HEK293 (cell line): ENCODE measurements around the gene ZNF556.

Experiments used
- CTCF ChIA-PET: fragments of 350-600 bp; formaldehyde crosslinking; extraction: SDS; loops from one replicate; lab custom pipeline; 2021; ENCODE audit warnings: antibody characterized with exemption; lab: Yijun Ruan, JAX
- POLR2A ChIA-PET: fragments of 300-600 bp; formaldehyde crosslinking; extraction: SDS; loops from one replicate; lab custom pipeline; 2020; ENCODE audit warnings: antibody characterized with exemption, inconsistent platforms; lab: Yijun Ruan, JAX
- H3K27ac ChIP-seq: fragments of 200-500 bp; sonication (Bioruptor generic); 2 replicates; pipeline ENCODE4 v1.5.1; 2014; ENCODE audit warnings: low read depth, low read length, control low read depth, inconsistent platforms; ENCODE audit errors: extremely low read depth
- H3K36me3 ChIP-seq, 2 experiments: fragments of 200-500 bp in 1 of 2; sonication (Bioruptor generic) in 1 of 2; 1 replicate in 1 of 2; 2 replicates in 1 of 2; pipeline ENCODE4 v1.5.1; 2014 to 2017; ENCODE audit warnings: inconsistent platforms in 2 of 2, low read length in 2 of 2; ENCODE audit not compliant: control insufficient read depth in 2 of 2, insufficient read depth in 1 of 2
- H3K4me1 ChIP-seq: fragments of 200-500 bp; sonication (Bioruptor generic); 2 replicates; pipeline ENCODE4 v1.5.1; 2014; ENCODE audit warnings: mild to moderate bottlenecking, low read length, inconsistent platforms; ENCODE audit not compliant: control insufficient read depth, insufficient read depth
- H3K4me3 ChIP-seq: 2 replicates; pipeline ENCODE4 v1.5.1; 2011; ENCODE audit warnings: low read depth, mild to moderate bottlenecking, control low read depth, low read length, moderate library complexity
- H3K9me3 ChIP-seq: fragments of 200-500 bp; sonication (Bioruptor generic); 2 replicates; pipeline ENCODE4 v1.5.1; 2014; ENCODE audit warnings: low read depth, low read length, inconsistent platforms; ENCODE audit not compliant: control insufficient read depth, insufficient read depth
- FEZF1 ChIP-seq: fragments of 450-650 bp; formaldehyde crosslinking; IDR thresholded peaks from 2 replicates; pipeline ENCODE4 v1.5.1; 2016; ENCODE audit warnings: missing biosample characterization, missing genetic modification characterization
- GFI1B ChIP-seq: fragments of 450-650 bp; formaldehyde crosslinking; IDR thresholded peaks from 2 replicates; pipeline ENCODE4 v1.5.1; 2016; ENCODE audit warnings: missing biosample characterization, missing genetic modification characterization
- GLIS2 ChIP-seq: fragments of 450-650 bp; formaldehyde crosslinking; IDR thresholded peaks from 2 replicates; pipeline ENCODE4 v1.5.1; 2016; ENCODE audit warnings: missing biosample characterization, missing genetic modification characterization
- HOXA7 ChIP-seq: sonication (generic); formaldehyde crosslinking; IDR thresholded peaks from 2 replicates; pipeline ENCODE4 v1.8.1; 2022; ENCODE audit warnings: missing genetic modification reagents, borderline replicate concordance
- SETDB1 ChIP-seq: IDR thresholded peaks from one replicate; pipeline ENCODE4 v1.6.1; 2017; ENCODE audit warnings: mild to moderate bottlenecking, low read length, moderate library complexity, mixed read lengths; ENCODE audit not compliant: insufficient read length
- YY1 ChIP-seq: fragments of 450-650 bp; formaldehyde crosslinking; IDR thresholded peaks from 2 replicates; pipeline ENCODE4 v1.5.1; 2018; ENCODE audit warnings: missing biosample characterization, missing genetic modification characterization
- ZBTB26 ChIP-seq: fragments of 450-650 bp; formaldehyde crosslinking; optimal IDR thresholded peaks from 2 replicates; pipeline ENCODE3; 2016; ENCODE audit warnings: missing biosample characterization, mild to moderate bottlenecking, missing genetic modification characterization
- ZBTB7A ChIP-seq: fragments of 450-650 bp; formaldehyde crosslinking; IDR thresholded peaks from 2 replicates; pipeline ENCODE4 v1.5.1; 2016; ENCODE audit warnings: low read depth, missing biosample characterization, missing genetic modification characterization
- ZIC2 ChIP-seq: fragments of 450-650 bp; formaldehyde crosslinking; IDR thresholded peaks from 2 replicates; pipeline ENCODE4 v1.5.1; 2016; ENCODE audit warnings: missing biosample characterization, missing genetic modification characterization
- ZNF10 ChIP-seq: fragments of 450-650 bp; formaldehyde crosslinking; IDR thresholded peaks from 2 replicates; pipeline ENCODE4 v1.5.1; 2017; ENCODE audit warnings: missing biosample characterization, missing genetic modification characterization
- ZNF184 ChIP-seq: fragments of 450-650 bp; IDR thresholded peaks from 2 replicates; pipeline ENCODE4 v1.5.1; 2018; ENCODE audit warnings: missing biosample characterization, mild to moderate bottlenecking, missing genetic modification characterization
- ZNF202 ChIP-seq: fragments of 450-650 bp; formaldehyde crosslinking; IDR thresholded peaks from 2 replicates; pipeline ENCODE4 v1.5.1; 2016; ENCODE audit warnings: missing biosample characterization, missing genetic modification characterization, borderline replicate concordance
- ZNF23 ChIP-seq: fragments of 450-650 bp; formaldehyde crosslinking; IDR thresholded peaks from 2 replicates; pipeline ENCODE4 v1.5.1; 2016; ENCODE audit warnings: missing biosample characterization, missing genetic modification characterization, borderline replicate concordance
- ZNF266 ChIP-seq: fragments of 450-650 bp; formaldehyde crosslinking; IDR thresholded peaks from 2 replicates; pipeline ENCODE4 v1.5.1; 2016; ENCODE audit warnings: missing biosample characterization, missing genetic modification characterization, low read depth
- ZNF274 ChIP-seq, 2 experiments: fragments of 200-500 bp in 1 of 2; fragments of 450-650 bp in 1 of 2; sonication (Bioruptor generic) in 1 of 2; formaldehyde crosslinking in 1 of 2; IDR thresholded peaks; 2 replicates each; pipeline versions ENCODE4 v1.5.1 to v1.6.1; 2014 to 2016; ENCODE audit warnings: borderline replicate concordance in 1 of 2, inconsistent platforms in 1 of 2, low read length in 1 of 2, missing biosample characterization in 1 of 2, missing genetic modification characterization in 1 of 2
- ZNF311 ChIP-seq: fragments of 450-650 bp; formaldehyde crosslinking; IDR thresholded peaks from 2 replicates; pipeline ENCODE4 v1.5.1; 2017; ENCODE audit warnings: missing biosample characterization, missing genetic modification characterization, borderline replicate concordance
- ZNF521 ChIP-seq: fragments of 450-650 bp; formaldehyde crosslinking; IDR thresholded peaks from 2 replicates; pipeline ENCODE4 v1.5.1; 2017; ENCODE audit warnings: missing biosample characterization, mild to moderate bottlenecking, missing genetic modification characterization
- ZNF529 ChIP-seq: fragments of 450-650 bp; formaldehyde crosslinking; IDR thresholded peaks from 2 replicates; pipeline ENCODE4 v1.5.1; 2017; ENCODE audit warnings: missing genetic modification characterization, missing biosample characterization; ENCODE audit not compliant: insufficient replicate concordance
- ZNF580 ChIP-seq: fragments of 450-650 bp; formaldehyde crosslinking; IDR thresholded peaks from 2 replicates; pipeline ENCODE4 v1.5.1; 2016; ENCODE audit warnings: missing biosample characterization, missing genetic modification characterization
- ZNF664 ChIP-seq: fragments of 450-650 bp; formaldehyde crosslinking; IDR thresholded peaks from 2 replicates; pipeline ENCODE4 v1.5.1; 2016; ENCODE audit warnings: missing biosample characterization, missing genetic modification characterization
- ZNF76 ChIP-seq: fragments of 450-650 bp; formaldehyde crosslinking; IDR thresholded peaks from 2 replicates; pipeline ENCODE4; 2016; ENCODE audit warnings: low read depth, missing biosample characterization, missing genetic modification characterization, borderline replicate concordance
- ZNF792 ChIP-seq: fragments of 450-650 bp; formaldehyde crosslinking; IDR thresholded peaks from 2 replicates; pipeline ENCODE4 v1.5.1; 2016; ENCODE audit warnings: missing biosample characterization, missing genetic modification characterization
- ZNF843 ChIP-seq: fragments of 450-650 bp; formaldehyde crosslinking; IDR thresholded peaks from 2 replicates; pipeline ENCODE4 v1.5.1; 2016; ENCODE audit warnings: missing biosample characterization, missing genetic modification characterization
- ZSCAN4 ChIP-seq: fragments of 450-650 bp; formaldehyde crosslinking; IDR thresholded peaks from 2 replicates; pipeline ENCODE4 v1.5.1; 2017; ENCODE audit warnings: missing biosample characterization, missing genetic modification characterization

ZNF556 gene

DNA sequence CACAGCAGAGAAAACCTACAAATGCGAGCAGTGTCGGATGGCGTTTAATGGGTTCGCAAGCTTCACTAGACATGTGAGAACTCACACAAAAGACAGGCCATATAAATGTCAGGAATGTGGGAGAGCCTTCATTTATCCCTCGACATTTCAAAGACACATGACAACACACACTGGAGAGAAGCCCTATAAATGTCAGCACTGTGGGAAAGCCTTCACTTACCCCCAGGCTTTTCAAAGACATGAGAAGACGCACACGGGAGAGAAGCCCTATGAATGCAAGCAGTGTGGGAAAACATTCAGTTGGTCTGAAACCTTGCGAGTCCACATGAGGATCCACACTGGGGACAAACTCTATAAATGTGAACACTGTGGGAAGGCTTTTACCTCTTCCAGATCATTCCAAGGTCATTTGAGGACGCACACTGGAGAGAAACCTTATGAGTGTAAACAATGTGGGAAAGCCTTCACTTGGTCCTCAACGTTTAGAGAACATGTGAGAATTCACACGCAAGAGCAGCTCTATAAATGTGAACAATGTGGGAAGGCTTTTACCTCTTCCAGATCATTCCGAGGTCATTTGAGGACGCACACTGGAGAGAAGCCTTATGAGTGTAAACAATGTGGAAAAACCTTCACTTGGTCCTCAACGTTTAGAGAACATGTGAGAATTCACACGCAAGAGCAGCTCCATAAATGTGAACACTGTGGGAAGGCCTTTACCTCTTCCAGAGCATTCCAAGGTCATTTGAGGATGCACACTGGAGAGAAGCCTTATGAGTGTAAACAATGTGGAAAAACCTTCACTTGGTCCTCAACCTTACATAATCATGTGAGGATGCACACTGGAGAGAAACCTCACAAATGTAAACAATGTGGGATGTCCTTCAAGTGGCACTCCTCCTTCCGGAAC, 50.4 kb downstream of the ZNF556 start:
- H3K9me3 ChIP-seq, result no peaks in the 10 kb centered on the region
- no peak overlapping the region for H3K4me3 ChIP-seq
- H3K36me3 ChIP-seq, result peaks cover 6 to 50% of the 10 kb centered on the region in 2 experiments; a peak in 2 of 3 replicates
- H3K4me1 ChIP-seq, result no peaks in the 10 kb centered on the region
- ChIA-PET CTCF (no interaction called here), POLR2A (no interaction called here)
- H3K27ac ChIP-seq, result no peak overlapping the region
- TF ChIP-seq HOXA7 (CRISPR knock-in tag) (no peak), ZNF10 (no peak), ZNF274 (IDR thresholded peaks at IDR 0.05; ENCODE audit: low read length) (no peak), ZNF274 (tag by site-specific recombination; IDR thresholded peaks at IDR 0.05; ENCODE audit: borderline replicate concordance) (peak; percentile 81; the same call in 1 of the 2 replicates), SETDB1 (peak; percentile 98), YY1 (no peak), ZNF521 (no peak)

DNA sequence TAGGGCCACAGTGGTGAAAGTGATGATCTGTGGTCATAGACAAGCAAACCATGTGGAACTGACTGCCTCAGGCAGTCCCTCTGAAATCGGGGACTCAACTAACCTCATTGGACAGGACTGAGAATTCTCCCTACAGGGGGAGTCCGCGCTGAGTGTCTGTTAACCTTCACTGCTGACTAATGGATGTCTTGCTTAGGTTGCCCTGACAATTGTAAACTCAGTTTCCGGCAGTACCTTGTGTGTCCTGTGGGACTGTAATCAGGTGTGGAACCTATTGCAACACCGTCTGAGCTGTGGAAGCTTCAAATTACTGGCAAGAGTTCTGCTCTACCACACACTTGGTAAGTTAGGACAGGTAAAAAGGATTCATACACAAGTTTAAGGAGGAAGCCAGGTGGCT, 55.9 kb downstream of the ZNF556 start:
- POLR2A ChIA-PET, result interaction anchor here (1.1 to 1.4 kb wide), 2 partner anchors 21 to 22 kb away, joined by 4 to 5 read pairs; partner anchors contain the start of genes ZNF57 and ZNF77

DNA sequence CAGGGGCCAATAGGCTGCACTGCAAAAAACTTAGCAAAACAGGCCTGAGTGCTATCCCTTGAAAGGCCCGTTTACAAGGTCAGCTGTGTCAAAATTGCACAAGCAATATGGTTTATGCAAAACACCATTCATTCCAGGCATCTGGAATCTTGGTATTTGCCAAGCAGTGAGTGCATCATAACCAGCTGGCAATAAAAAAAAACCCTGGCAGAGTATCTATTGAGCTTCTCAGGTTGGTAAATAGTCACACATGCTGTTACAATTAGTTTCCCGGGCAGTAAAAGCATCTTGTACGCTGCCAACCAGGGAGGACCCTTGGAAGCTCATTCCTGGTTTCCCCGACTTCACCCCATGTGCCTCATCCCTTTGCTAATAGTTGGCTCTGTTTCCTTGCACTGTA, 56.4 kb downstream of the ZNF556 start:
- Histone ChIP-seq H3K27ac (no peak overlapping the region), H3K36me3 (peaks cover 0 to 11% of the 10 kb centered on the region in 2 experiments; a peak in 2 of 3 replicates), H3K4me1 (no peaks in the 10 kb centered on the region), H3K4me3 (no peak overlapping the region), H3K9me3 (no peaks in the 10 kb centered on the region)
- TF ChIP-seq ZIC2 (tag by site-specific recombination) (peak; percentile 44; the same call in 1 of the 2 replicates), GLIS2 (tag by site-specific recombination) (no peak)
- CTCF ChIA-PET, result interaction anchor here (0.6 to 2.7 kb wide), 5 partner anchors 13 to 203 kb away, joined by 3 to 9 read pairs (median 3); no protein-coding TSS in a partner anchor
- POLR2A ChIA-PET, result interaction anchor here (1.1 to 1.4 kb wide), 2 partner anchors 21 to 23 kb away, joined by 4 to 5 read pairs; partner anchors contain the start of genes ZNF57 and ZNF77

More for the DNA sequence above, 55.9 kb downstream of the ZNF556 start:
- no peak overlapping the region for H3K4me3 ChIP-seq
- CTCF ChIA-PET, result interaction anchor here (0.6 to 2.7 kb wide), 5 partner anchors 14 to 204 kb away, joined by 3 to 9 read pairs (median 3); no protein-coding TSS in a partner anchor
- TF ChIP-seq ZNF580, result no peak
- no peak for TF ChIP-seq ZNF76 (tag by site-specific recombination)
- no peak for TF ChIP-seq ZBTB26
- no peak for TF ChIP-seq ZNF23 (tag by site-specific recombination)
- no peak for TF ChIP-seq ZSCAN4
- no peak for TF ChIP-seq ZNF529 (tag by site-specific recombination)
- TF ChIP-seq ZNF311 (tag by site-specific recombination), result no peak
- no peak for TF ChIP-seq ZNF266 (tag by site-specific recombination)
- no peak for TF ChIP-seq ZNF184 (tag by site-specific recombination)
- TF ChIP-seq ZNF792 (tag by site-specific recombination), result no peak
- no peak for TF ChIP-seq GFI1B (tag by site-specific recombination)
- TF ChIP-seq ZNF843 (tag by site-specific recombination), result no peak
- no peak for TF ChIP-seq ZNF202 (tag by site-specific recombination)
- no peak for TF ChIP-seq FEZF1 (tag by site-specific recombination)
- TF ChIP-seq ZBTB7A (tag by site-specific recombination), result no peak
- no peak for TF ChIP-seq ZNF664 (tag by site-specific recombination)
- TF ChIP-seq, all 188 proteins: peak for 0
- Histone ChIP-seq H3K27ac (no peak overlapping the region), H3K9me3 (no peaks in the 10 kb centered on the region), H3K4me1 (no peaks in the 10 kb centered on the region), H3K36me3 (peaks cover 0 to 14% of the 10 kb centered on the region in 2 experiments; a peak in 2 of 3 replicates)
